DND-41 (cell line): ENCODE data around the gene PILRA.

Experiments used
- CTCF ChIP-seq: IDR thresholded peaks from 2 replicates; pipeline ENCODE4 v1.5.1; 2012; ENCODE audit warnings: borderline replicate concordance, low read length, moderate library complexity, mild to moderate bottlenecking; ENCODE audit not compliant: poor library complexity, severe bottlenecking; ENCODE audit errors: extremely low read depth
- EZH2 ChIP-seq: IDR thresholded peaks from 3 replicates; pipeline ENCODE4 v1.6.1; 2012; ENCODE audit warnings: borderline replicate concordance, low read depth, mild to moderate bottlenecking, moderate library complexity, low read length, inconsistent platforms; ENCODE audit not compliant: severe bottlenecking

GRCh38 chr7:100430493-100431285, 57.4 kb downstream of the PILRA start:
- TF ChIP-seq CTCF (no peak), EZH2 (no peak)
